Esophagus squamous epithelium (tissue), 5 donors: ENCODE data around the gene AATK. TPM values are rescaled to one million over a fixed set of nuclear protein-coding genes. Genes with fewer than 3 reads are reported as not detected.

Experiments used
- DNase-seq: peaks from one replicate; lab custom pipeline; 2025; lab: John Stamatoyannopoulos, UW
- H3K27ac ChIP-seq, 4 donors: fragments of 200-600 bp; sonication (generic); one replicate each; pipeline ENCODE4 v1.5.1; 2016 to 2019; ENCODE audit warnings: mild to moderate bottlenecking in 1 of 4
- H3K27me3 ChIP-seq, 4 donors: fragments of 200-600 bp; sonication (generic); 1 replicate in 3 of 4; 2 replicates in 1 of 4; pipeline versions ENCODE4 v1.5.1 to v1.6.0; 2017 to 2021; ENCODE audit warnings: antibody characterized with exemption in 1 of 4
- H3K36me3 ChIP-seq, 3 donors: fragments of 200-600 bp; sonication (generic); one replicate each; pipeline ENCODE4 v1.5.1; 2016 to 2019
- H3K4me1 ChIP-seq, 3 donors: fragments of 200-600 bp; sonication (generic); one replicate each; pipeline ENCODE4 v1.5.1; 2017 to 2019
- H3K4me3 ChIP-seq, 4 donors: fragments of 200-600 bp; sonication (generic); 1 replicate in 3 of 4; 2 replicates in 1 of 4; pipeline ENCODE4 v1.5.1; 2016 to 2019; ENCODE audit warnings: mild to moderate bottlenecking in 2 of 4, moderate library complexity in 1 of 4
- H3K9me3 ChIP-seq, 3 donors: fragments of 200-600 bp; sonication (generic); one replicate each; pipeline ENCODE4 v1.5.1; 2016 to 2019
- POLR2A ChIP-seq, 4 donors: fragments of 450-650 bp; IDR thresholded peaks; one replicate each; pipeline ENCODE4 v1.6.1; 2017; ENCODE audit warnings: antibody characterized with exemption in 4 of 4, mild to moderate bottlenecking in 4 of 4, moderate library complexity in 3 of 4
- WGBS, 2 donors: methylation state at CpG; one replicate each; pipeline ENCODE4 v1.1.5; 2018; 5-methylcytosine and 5-hydroxymethylcytosine counted together
- intact Hi-C: fragments of 100-400 bp; cut with DNase I; formaldehyde crosslinking; loops from one replicate; pipeline ENCODE4 v1.15.0; 2022
- total RNA-seq, 4 donors: library from RNA; depleted of rRNA; stranded (reverse); fragments of >200 nt; gene quantifications; one replicate each; pipeline ENCODE4 v1.1.0, GENCODE V29; 2016
- TF ChIP-seq, protein P1 (sequence below), 6 experiments: fragments of 450-650 bp in 4 of 6; fragments of 200-600 bp in 2 of 6; sonication (generic) in 2 of 6; IDR thresholded peaks; one replicate each; pipeline ENCODE4 v1.5.1; 2016 to 2019; ENCODE audit warnings: antibody characterized with exemption in 6 of 6, mild to moderate bottlenecking in 4 of 6, moderate library complexity in 4 of 6
- donor health status: DM: yes; HTN: yes; CAD: no.

Gene AATK
- total RNA-seq, 4 donors from 2014 or later: 0.57 to 1.5 (median 0.70) TPM; not detected in 1

DNA sequence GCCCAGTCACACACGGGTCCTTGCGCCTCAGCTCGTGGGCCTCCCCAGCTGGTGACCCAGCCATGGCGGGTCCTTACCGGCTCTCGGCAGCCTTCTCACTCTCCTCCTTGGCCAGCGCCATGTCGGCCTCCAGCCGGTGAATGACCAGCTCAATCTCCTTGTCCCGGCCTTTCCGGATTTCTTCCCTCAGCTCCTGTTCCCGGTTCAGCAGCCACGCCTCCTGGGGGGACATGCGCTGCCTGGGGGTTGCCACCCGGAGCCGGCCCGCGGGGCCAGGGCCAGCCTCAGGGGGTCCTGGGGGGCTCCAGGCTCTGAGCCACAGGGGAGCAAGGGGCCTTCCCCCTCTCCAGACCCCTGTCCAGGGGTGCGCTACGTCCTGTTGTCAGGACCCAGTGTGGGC lies 25.1 kb upstream of the AATK start:
- no peak overlapping the region for H3K27ac ChIP-seq
- WGBS, 2 donors: 98 to 100% methylated on average over 4 to 8 of the region's 20 CpGs
- H3K9me3 ChIP-seq: no peaks in the 10 kb centered on the region
- peaks cover 0 to 2% (median 0%) of the 10 kb centered on the region in 4 donors for H3K27me3 ChIP-seq
- H3K4me3 ChIP-seq: no peak overlapping the region
- H3K4me1 ChIP-seq: peaks cover 0 to 6% (median 0%) of the 10 kb centered on the region in 3 donors
- TF ChIP-seq POLR2A (IDR thresholded peaks at IDR 0.05): no peak
- TF ChIP-seq, protein P1, sequence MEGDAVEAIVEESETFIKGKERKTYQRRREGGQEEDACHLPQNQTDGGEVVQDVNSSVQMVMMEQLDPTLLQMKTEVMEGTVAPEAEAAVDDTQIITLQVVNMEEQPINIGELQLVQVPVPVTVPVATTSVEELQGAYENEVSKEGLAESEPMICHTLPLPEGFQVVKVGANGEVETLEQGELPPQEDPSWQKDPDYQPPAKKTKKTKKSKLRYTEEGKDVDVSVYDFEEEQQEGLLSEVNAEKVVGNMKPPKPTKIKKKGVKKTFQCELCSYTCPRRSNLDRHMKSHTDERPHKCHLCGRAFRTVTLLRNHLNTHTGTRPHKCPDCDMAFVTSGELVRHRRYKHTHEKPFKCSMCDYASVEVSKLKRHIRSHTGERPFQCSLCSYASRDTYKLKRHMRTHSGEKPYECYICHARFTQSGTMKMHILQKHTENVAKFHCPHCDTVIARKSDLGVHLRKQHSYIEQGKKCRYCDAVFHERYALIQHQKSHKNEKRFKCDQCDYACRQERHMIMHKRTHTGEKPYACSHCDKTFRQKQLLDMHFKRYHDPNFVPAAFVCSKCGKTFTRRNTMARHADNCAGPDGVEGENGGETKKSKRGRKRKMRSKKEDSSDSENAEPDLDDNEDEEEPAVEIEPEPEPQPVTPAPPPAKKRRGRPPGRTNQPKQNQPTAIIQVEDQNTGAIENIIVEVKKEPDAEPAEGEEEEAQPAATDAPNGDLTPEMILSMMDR (IDR thresholded peaks at IDR 0.05): no peak
- H3K36me3 ChIP-seq: peaks cover 0 to 25% (median 0%) of the 10 kb centered on the region in 3 donors
- intact Hi-C loops: no loop called here
- DNase-seq: no peak

DNA sequence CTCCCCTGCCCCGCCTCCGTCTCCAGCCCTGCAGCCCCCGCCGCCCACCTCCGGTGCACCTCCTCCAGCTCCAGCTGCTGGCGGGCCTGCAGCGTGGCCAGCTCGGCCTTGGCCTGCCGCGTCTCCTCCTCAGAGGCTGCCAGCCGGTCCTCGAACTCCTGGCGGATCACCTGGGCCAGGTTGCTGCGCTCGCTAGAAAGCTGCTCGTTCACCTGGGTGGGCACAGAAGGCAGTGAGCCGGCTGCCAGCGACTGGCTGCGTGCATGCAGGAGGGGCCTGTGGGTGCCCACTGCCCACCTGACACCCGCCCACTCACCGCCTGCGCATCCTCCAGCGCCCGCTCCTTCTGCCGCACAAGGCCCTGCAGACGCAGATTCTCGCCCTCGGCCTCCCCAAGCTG lies 24.6 kb upstream of the AATK start:
- Histone ChIP-seq H3K36me3 (peaks cover 0 to 25% (median 0%) of the 10 kb centered on the region in 3 donors), H3K27ac (no peak overlapping the region), H3K4me1 (peaks cover 0 to 6% (median 0%) of the 10 kb centered on the region in 3 donors), H3K27me3 (peaks cover 0 to 8% (median 0%) of the 10 kb centered on the region in 4 donors), H3K4me3 (no peak overlapping the region), H3K9me3 (no peaks in the 10 kb centered on the region)
- DNase-seq: no peak
- TF ChIP-seq POLR2A (IDR thresholded peaks at IDR 0.05): no peak
- TF ChIP-seq, protein P1 (IDR thresholded peaks at IDR 0.05): no peak
- 97 to 100% methylated on average over 5 to 6 of the region's 28 CpGs for WGBS, 2 donors
- intact Hi-C loops: no loop called here

- WGBS, 2 donors: 59% methylated on average over 7 of the region's 27 CpGs; no CpG with 5 or more reads in 1 of the 2 donors
- H3K27me3 ChIP-seq: peaks cover 0 to 8% (median 0%) of the 10 kb centered on the region in 4 donors
- no peak overlapping the region for H3K4me3 ChIP-seq
- no peaks in the 10 kb centered on the region for H3K9me3 ChIP-seq
- H3K36me3 ChIP-seq: peaks cover 0 to 25% (median 0%) of the 10 kb centered on the region in 3 donors
- H3K27ac ChIP-seq: no peak overlapping the region
- TF ChIP-seq, protein P1 (IDR thresholded peaks at IDR 0.05): no peak
- TF ChIP-seq POLR2A (IDR thresholded peaks at IDR 0.05): no peak
- intact Hi-C loops: no loop called here
- DNase-seq: no peak
- H3K4me1 ChIP-seq: peaks cover 0 to 6% (median 0%) of the 10 kb centered on the region in 3 donors
Observed at GRCh38 chr17:81189670-81190530, 23.9 kb upstream of the AATK start.

DNA sequence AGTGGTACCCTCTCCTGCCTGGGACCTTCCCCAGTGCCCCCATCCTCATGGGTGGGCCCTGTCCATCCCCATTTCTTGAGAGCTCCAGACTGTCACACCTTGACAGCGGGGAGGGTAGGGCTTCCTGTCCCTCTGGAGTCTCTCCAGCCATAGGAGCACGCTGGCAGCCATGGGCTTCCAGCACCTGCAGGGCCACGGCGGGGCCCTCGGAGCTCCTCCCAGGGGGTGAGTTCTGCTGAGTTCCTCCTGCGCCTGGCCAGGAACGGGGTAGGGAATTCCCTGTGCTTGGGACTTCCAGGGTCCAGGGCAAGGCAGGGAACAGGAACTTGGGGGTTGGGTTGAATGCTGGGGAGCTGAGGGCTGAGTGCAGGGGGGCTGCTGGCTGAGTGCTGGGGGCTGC lies 23.0 kb upstream of the AATK start:
- intact Hi-C loops: no loop called here
- no peak for TF ChIP-seq POLR2A (IDR thresholded peaks at IDR 0.05)
- TF ChIP-seq, protein P1 (IDR thresholded peaks at IDR 0.05): no peak
- Histone ChIP-seq H3K4me3 (no peak overlapping the region), H3K4me1 (peaks cover 0 to 6% (median 0%) of the 10 kb centered on the region in 3 donors), H3K27ac (no peak overlapping the region), H3K27me3 (peaks cover 0 to 17% (median 0%) of the 10 kb centered on the region in 4 donors), H3K36me3 (peaks cover 0 to 25% (median 0%) of the 10 kb centered on the region in 3 donors), H3K9me3 (no peaks in the 10 kb centered on the region)
- DNase-seq: no peak
- WGBS, 2 donors: 93% methylated on average over 3 of the region's 7 CpGs; no CpG with 5 or more reads in 1 of the 2 donors

- WGBS, 2 donors: 100% methylated on average over 3 of the region's 12 CpGs; no CpG with 5 or more reads in 1 of the 2 donors
- DNase-seq: no peak
- Histone ChIP-seq H3K4me1 (peaks cover 0 to 6% (median 0%) of the 10 kb centered on the region in 3 donors), H3K36me3 (peaks cover 0 to 25% (median 0%) of the 10 kb centered on the region in 3 donors), H3K4me3 (no peak overlapping the region), H3K27ac (no peak overlapping the region), H3K27me3 (peaks cover 0 to 22% (median 0%) of the 10 kb centered on the region in 4 donors), H3K9me3 (no peaks in the 10 kb centered on the region)
- intact Hi-C loops: no loop called here
- no peak for TF ChIP-seq POLR2A (IDR thresholded peaks at IDR 0.05)
- TF ChIP-seq, protein P1 (IDR thresholded peaks at IDR 0.05): no peak
Observed at GRCh38 chr17:81188491-81188840, 22.4 kb upstream of the AATK start.
